Vagina (tissue), 2 donors: Measurements from ENCODE around the gene SUSD3.

Source experiments
- CTCF ChIP-seq, 3 experiments: fragments of 450-650 bp in 2 of 3; fragments of 200-600 bp in 1 of 3; sonication (generic) in 1 of 3; IDR thresholded peaks; one replicate each; pipeline ENCODE4 v1.5.1; 2017 to 2019; ENCODE audit warnings: antibody characterized with exemption in 3 of 3, mild to moderate bottlenecking in 2 of 3, moderate library complexity in 2 of 3
- POLR2A ChIP-seq, 2 donors: fragments of 450-650 bp; IDR thresholded peaks; one replicate each; pipeline ENCODE4 v1.6.1; 2017; ENCODE audit warnings: antibody characterized with exemption in 2 of 2, mild to moderate bottlenecking in 2 of 2, moderate library complexity in 2 of 2

- TF ChIP-seq POLR2A (IDR thresholded peaks at IDR 0.05) (no peak), CTCF (IDR thresholded peaks at IDR 0.05) (no peak)
Observed at GRCh38 chr9:93089024-93089423, 30.5 kb downstream of the SUSD3 start.
